ENCODE measurements around the gene COMMD1. TPM values are rescaled to one million over a fixed set of nuclear protein-coding genes. Genes with fewer than 3 reads are reported as not detected.
"Not testable (repeated sequence)": the region's sequence is repeated elsewhere in the genome, so short reads cannot be mapped to it uniquely, and the experiment has no call there.

The COMMD1 gene
- 57.3 TPM for total RNA-seq
- long read RNA-seq, transcript COMMD1-201 (3 exons, 911 nt): major isoform, 35 of 39 reads
- long read RNA-seq, partial matches to known transcripts: 0 of 39 reads
- long read RNA-seq, other reads (novel, unspliced or antisense): 4 of 39 reads

DNA sequence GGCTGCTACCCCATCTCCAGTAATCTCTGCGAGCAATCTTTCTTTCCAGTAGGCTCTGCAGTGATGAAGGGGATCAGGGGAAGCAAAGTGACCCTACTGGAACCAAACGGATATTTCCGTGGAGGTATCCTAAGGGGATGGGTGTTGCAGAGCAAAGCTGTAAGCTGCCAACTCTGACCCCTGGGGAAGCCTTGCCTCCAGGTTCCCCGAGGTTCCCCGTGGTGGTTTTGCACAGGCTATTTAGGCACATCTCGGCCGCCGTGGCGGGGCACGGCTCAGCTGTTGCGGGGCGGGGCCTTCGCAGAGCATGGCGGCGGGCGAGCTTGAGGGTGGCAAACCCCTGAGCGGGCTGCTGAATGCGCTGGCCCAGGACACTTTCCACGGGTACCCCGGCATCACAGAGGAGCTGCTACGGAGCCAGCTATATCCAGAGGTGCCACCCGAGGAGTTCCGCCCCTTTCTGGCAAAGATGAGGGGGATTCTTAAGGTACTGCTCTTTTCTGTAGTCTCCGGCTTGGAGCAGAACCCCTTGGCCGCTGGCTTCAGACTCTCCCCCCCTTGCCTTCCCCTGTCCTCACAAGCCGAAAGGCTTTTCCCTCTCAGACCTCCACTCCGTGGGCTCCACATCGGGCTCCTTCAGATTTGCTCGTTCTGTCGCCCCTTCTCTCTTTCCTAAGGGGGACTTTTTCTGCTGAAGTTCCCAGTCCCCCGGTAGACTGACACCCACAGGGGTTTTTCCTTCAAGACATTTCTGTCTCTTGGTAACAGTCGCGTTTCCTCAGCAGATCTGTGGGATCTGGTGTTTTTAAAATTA lies at the start of gene COMMD1:
COMMD1 (plus strand) TSS at position 303 of the 814 bp plus-strand sequence; CDS start at position 308, 5 bp downstream.
- intact Hi-C loops (cut with micrococcal nuclease): no loop called here
- DNase-seq (peak; percentile 90), ATAC-seq (peak; percentile 98)

DNA sequence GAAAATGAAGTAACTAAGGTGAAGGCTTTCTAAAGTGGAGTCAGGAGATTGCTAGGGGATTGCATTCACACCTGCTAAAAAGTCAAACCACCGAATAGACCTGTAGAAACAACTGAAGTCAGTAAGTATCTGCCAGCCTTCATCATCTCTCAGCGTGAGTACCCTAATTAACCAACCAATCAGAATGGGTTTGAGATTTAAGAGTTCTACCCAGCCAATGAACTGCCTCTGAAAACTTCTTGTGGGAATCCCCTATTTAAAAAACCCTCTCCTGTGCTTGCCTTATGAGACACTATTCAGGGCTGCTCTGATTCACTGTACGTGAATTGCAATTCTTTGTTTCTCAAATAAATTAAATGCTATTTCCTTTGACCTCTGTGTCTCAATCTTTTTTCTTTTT lies 48.2 kb upstream of the COMMD1 start:
- intact Hi-C loops (cut with micrococcal nuclease): no loop called here
- no peak for ATAC-seq
- DNase-seq: no peak

DNA sequence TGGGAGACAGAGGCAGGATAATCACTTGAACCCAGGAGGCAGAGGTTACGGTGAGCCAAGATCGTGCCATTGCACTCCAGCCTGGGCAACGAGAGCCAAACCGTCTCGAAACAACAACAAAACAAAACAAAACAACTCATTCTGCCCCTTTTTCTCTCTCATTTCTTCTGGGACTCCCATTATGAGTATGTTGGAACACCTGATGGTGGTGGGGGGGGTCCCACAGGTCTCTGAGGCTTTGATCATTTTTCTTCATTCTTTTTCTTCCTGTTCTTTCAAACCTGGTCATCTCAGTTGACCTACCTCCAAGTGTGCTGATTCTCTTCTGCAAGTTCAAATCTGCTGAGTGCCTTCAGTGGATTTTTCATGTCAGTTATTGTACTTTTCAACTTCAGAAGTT lies 43.4 kb upstream of the COMMD1 start:
- ATAC-seq: no peak
- DNase-seq: no peak
- intact Hi-C loops (cut with micrococcal nuclease): no loop called here

DNA sequence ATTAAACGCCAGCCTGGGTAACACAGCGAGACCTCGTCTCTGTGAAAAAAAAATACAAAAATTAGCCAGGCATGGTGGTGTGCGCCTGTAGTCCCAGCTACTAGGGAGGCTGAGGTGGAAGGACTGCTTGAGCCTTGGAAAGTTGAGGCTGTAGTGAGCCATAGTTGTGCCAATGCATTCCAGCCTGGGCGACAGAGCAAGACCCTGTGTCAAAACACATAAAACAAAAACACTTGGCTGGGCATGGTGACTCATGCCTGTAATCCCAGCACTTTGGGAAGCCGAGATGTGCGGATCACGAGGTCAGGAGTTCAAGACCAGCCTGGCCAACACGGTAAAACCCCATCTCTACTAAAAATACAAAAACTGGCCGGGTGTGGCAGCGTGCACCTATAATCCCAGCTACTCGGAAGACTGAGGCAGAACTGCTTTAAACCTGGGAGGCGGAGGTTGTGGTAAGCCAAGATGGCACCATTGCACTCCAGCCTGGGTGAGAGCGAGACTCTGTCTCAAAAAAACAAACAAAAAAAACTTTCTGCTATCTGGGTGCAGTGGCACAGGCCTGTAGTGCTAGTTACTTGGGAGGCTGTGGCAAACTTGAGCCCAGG lies 38.9 kb upstream of the COMMD1 start:
- ATAC-seq; intact Hi-C loops (cut with micrococcal nuclease); DNase-seq: not testable (repeated sequence)

DNA sequence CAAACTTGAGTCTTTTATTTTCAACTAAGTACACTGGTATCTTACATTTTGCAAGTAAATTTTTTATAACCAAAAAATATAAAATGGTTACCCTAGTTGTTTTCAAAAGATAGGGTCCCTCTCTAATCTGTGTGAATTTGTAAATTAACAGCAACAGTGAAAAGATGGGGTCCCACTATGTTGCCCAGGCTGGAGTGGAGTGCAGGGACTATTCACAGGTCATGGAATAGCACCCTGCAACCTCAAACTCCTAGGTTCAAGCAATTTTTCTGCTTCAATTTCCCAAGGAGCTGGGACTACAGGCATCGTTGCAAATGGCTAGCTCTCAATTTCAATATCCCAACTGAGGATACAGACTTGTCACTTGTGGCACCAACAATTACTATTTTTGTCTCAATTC lies 29.1 kb upstream of the COMMD1 start:
- no peak for ATAC-seq
- intact Hi-C loops (cut with micrococcal nuclease): no loop called here
- DNase-seq: no peak

DNA sequence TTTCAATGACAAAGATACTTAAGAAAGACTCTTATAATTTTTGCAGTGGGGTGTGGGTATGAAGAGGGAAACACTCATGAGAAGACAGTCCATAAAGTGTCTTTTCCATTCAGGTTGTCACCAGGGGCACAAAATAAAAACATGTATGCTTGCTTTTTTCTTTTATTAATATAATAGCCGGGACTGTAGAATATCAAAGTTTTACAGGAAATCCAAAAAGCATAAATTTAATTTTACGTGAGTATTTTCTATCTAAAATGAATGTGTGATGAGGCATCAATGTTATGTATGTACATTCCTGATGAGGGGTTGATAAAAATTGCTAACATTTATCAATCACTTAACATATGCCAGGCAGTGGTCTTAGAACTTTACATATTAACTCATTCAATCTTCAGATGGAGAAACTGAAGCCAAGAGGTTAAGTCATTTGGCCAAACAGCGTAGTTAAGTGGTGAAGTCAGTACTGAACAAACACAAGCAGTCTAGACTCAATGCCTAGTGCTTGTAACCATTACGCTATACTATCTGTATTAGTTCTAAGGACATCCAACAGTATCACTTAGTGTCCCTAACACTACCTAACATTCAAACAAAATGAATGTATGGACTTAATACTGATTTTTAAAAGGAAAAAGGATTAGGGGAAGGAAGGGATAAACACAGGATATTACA lies 27.8 kb upstream of the COMMD1 start:
- ATAC-seq: no peak

DNA sequence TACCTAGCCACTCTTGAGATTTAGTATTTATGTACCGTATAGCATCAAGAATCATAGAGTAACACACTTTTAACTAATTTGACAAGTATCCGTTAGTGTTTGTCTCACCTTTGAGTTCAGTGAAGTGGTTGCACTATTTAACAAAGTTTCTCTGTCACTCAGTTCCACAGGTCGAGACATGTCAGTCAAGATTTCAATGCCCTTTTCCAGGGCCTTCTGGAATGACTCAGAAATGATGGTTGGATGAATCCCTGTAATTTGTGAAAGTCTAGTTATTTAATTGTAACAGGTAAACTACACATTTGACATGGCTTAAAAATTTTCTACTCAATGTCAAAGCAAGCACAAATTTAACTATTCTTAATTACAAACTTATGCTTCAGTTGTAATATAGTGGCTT lies 26.7 kb upstream of the COMMD1 start:
- no peak for ATAC-seq

More for the DNA sequence above, 27.8 kb upstream of the COMMD1 start:
- intact Hi-C loops (cut with micrococcal nuclease): no loop called here
- no peak for DNase-seq

DNA sequence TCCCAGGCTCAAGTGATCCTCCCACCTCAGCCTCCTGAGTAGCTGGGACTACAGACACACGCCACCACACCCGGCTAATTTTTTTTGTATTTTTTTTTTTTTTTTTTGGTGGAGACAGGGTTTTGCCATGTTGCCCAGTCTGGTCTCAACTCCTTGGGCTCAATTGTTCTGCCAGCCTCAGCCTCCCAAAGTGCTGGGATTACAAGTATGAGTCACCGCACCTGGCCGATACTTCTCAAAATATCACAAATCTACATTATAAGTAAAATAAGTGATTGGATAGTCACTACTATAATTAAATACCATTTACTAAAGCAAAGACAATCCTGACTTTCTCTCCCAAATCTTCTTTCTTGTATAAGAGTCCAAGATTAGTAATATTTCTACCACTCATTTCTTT lies 26.1 kb upstream of the COMMD1 start:
- ATAC-seq; intact Hi-C loops (cut with micrococcal nuclease); DNase-seq: not testable (repeated sequence)

More for the DNA sequence above, 26.7 kb upstream of the COMMD1 start:
- intact Hi-C loops (cut with micrococcal nuclease): no loop called here
- no peak for DNase-seq

DNA sequence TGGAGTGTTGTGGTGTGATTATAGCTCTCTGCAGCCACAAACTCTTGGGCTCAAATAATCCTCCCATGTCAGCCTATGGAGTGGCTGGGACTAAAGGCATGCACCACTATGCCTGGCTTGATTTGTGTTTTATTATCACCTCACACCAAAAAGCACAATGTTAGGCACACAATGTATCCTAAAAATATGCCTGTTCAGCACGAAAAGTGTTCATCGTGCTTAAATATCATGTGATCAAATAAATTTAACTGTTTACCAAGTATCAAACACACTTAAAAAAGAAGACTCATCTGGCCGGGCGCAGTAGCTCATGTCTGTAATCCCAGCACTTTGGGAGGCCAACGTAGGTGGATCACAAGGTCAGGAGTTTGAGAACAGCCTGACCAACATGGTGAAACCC lies 22.6 kb upstream of the COMMD1 start:
- no peak for ATAC-seq
- intact Hi-C loops (cut with micrococcal nuclease): no loop called here
- DNase-seq: no peak

DNA sequence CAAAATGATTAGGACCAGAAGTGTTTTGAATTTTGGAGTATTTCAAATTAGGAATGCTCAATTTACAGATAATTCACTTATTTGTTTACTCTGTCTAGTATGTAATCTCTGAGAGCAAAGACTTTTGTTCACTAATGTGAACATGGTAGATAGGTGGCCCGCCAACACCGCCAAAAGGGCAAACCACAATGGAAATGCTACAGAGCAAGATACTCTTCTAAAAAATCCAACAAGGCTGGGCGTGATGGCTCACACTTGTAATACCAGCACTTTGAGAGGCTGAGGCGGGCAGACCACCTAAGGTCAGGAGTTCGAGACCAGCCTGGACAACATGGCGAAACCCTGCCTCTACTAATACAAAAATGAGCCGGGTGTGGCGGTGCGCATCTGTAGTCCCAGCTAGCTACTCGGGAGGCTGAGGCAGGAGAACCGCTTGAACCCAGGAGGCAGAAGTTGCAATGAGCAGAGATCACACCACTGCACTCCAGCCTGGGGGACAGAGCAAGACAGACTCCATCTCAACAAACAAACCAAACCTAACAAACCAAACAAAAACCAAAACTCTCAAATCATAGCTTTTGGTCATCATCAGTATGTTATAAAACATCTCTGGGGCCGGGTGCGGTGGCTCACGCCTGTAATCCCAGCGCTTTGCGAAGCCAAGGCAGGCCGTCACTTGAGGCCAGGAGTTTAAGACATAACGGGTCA lies 19.4 kb upstream of the COMMD1 start:
- intact Hi-C loops (cut with micrococcal nuclease): no loop called here
- ATAC-seq (no peak), DNase-seq (no peak)

DNA sequence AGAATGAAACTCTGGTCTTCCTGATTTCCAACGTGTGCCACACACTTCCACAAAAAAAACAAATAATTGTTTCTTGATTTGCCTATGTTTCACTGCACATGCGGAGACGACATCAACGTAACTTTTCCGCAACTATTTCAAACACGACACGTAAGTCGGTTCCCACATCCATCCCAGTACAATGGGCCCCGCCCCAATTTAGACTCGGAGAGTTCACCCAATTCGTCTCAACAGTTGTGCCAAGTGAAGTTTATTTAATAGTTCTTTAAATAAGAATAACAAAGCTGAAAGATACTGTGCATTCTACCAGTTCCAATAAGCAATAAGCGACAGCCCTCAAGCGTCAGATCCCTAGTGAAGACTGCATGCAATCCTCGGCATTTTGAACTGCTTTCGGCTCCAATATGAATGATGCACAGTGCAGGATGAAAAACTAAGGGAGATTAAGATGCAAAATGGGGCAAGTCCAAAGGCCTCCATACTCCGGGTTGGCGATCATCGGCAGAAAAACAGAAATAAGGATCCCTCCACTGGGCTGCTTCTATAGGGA lies 17.7 kb upstream of the COMMD1 start:
- intact Hi-C loops (cut with micrococcal nuclease): no loop called here
- DNase-seq (no peak), ATAC-seq (peak; percentile 2)

DNA sequence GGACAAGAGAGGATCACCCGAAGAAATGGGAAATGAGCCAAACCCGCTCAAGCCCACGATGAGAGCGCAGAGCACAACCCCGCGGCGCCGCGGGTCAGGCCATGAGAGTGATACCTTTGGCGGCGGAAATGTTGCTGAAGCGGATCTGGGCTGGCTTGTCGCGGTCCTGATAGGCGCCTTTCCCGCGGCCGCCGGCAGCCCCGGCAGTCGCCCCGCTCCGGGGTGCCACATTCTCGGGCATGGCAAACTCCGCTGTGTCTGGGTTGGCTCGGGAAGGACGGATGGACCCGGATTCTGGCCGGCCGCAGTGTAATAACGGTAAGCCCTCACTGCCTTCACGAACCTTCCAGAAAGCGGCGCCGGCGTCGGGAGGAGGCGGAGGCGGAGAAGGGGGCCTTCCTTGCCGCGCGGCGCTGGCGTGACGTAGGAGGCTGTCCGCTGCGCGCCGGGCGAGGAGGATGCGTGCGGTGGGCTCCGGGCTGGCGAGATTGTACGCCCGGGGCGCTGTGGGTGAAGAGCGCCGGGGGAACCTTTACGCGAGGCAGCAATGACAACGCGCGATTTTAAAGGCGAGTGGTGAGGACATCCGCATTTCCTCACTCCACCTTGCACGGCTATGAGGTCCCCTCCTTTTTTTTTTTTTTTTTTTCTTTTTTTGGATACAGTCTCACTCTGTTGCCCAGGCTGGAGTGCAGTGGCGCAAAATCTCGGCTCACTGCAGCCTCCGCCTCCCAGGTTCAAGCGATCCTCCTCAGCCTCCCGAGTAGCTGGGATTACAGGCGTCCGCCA lies 17.0 kb upstream of the COMMD1 start, which contains the start of gene CCT4:
CCT4 (minus strand) TSS at position 390 of the 789 bp plus-strand sequence; CDS start at position 241, 149 bp downstream.
- peak; percentile 90 for ATAC-seq

DNA sequence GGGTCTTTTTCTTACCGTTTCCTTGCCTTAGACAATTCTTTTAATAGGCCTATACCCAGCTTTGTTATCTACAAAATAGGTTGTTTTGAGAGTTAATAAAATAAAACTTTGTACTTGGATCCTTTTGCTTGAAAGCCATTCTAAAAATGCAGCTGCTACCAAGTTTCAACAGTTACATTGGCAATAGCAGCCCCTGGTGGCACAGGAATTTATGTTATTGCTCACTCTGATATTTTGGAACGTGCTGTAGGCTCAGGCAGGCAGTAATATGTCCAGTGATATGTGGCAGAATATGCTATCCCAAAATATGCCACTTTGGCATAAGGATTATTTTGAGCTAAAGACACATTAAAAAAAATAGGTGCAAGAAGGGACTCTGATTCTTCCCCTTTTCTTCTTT lies 6.7 kb upstream of the COMMD1 start:
- no peak for DNase-seq
- intact Hi-C loops (cut with micrococcal nuclease): no loop called here
- ATAC-seq: no peak

More for the DNA sequence above, 17.0 kb upstream of the COMMD1 start, which contains the start of gene CCT4:
- intact Hi-C loops (cut with micrococcal nuclease): no loop called here
- peak; percentile 94 for DNase-seq

DNA sequence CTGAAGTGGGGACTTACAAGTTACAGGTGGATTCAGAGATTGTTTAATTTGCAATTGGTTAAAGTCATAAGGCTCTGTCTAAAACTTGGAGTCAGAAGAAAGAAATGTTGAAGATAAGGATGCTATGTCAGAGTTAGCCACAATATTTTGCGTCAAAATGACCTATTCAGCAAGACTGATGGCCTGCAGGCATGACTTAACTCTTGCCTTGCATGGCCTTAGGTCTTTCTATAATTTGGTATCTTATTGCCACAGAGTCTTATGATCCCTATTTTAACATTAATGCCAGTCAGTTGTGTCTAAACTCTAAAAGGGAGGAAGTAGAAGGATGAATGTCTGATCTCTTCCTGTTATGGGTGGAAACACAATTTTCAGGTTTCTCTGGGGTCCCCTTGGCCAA lies 5.2 kb upstream of the COMMD1 start:
- intact Hi-C loops (cut with micrococcal nuclease): no loop called here
- no peak for ATAC-seq

DNA sequence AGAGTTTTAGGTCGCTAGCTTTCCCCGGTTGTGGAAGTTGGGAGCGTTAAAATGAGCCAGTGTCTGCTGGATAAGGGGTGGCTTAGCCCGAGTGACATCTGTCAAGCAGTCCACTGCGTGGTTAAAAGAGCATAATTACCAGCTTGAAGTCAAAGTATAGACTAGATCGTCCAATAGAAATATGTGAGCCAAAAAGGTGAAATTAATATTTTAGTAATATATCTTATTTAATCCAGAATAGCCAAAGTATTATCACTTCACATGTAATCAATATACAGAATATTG lies 654 bp downstream of the COMMD1 start:
- DNase-seq (no peak), ATAC-seq (peak; percentile 10)

More for the DNA sequence above, 5.2 kb upstream of the COMMD1 start:
- DNase-seq: no peak

DNA sequence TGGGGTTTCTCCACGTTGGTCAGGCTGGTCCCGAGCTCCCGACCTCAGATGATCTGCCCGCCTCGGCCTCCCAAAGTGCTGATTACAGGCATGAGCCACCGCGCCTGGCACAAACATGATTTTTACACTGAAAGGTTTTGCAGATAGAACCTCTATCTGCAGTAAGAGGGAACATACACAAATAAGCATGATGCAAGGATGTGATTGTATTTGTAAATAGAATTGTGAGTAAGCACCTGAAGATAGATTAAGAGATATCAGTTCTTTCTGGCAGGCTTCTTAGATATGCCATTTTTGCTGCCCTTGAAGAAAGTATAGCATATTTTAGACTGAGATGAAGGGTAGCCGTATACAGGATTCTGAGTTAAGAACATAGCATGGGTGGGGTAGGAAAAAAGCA lies 3.6 kb downstream of the COMMD1 start:
- ATAC-seq (no peak), DNase-seq (no peak)
- intact Hi-C loops (cut with micrococcal nuclease): no loop called here

More for the DNA sequence above, 654 bp downstream of the COMMD1 start:
- intact Hi-C loops (cut with micrococcal nuclease): no loop called here

DNA sequence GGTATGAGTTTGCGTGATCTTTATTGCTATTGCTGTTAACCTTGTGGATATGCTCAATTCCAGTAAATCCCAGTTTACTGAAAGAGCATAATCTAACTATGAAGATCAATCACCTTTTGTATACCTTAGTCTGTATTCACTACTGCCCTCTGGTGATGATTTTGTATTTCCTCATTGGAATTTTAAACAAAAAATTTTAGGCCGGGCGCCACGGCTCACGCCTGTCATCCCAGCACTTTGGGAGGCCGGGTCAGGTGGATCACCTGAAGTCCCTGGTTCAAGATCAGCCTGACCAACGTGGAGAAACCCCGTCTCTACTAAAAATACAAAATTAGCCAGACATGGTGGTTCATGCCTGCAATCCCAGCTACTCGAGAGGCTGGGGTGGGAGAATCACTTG lies 5.1 kb downstream of the COMMD1 start:
- intact Hi-C loops (cut with micrococcal nuclease): no loop called here
- ATAC-seq: no peak
- no peak for DNase-seq

DNA sequence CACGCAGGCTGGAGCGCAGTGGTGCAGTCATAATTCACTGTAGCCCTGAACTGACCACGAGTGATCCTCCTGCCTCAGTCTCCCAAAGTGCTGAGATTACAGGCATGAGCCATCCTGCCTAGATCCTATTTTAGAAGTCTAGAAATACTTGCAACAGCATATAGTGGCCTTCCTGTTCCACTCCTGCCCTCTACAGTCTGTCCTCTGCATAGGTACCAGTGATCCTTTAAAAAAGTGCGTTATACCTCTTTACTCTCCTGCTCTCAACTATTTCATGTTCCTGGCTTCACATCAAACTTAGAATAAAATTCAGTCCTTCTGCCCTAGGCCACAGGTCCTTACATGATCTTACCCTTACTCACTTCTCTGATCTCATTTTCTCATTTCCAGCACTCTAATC lies 6.0 kb downstream of the COMMD1 start:
- intact Hi-C loops (cut with micrococcal nuclease): no loop called here
- ATAC-seq (peak; percentile 62), DNase-seq (no peak)

Measured in left ventricle myocardium superior (tissue), 1 donor.